Measurements from ENCODE around the gene ETFRF1.

GRCh38 chr12:25194214-25194613 is 823 bp upstream of the ETFRF1 start:
- TF ChIP-seq CTCF (IDR thresholded peaks at IDR 0.05; ENCODE audit: low read length) (no peak), EZH2 (optimal IDR thresholded peaks at IDR 0.05; ENCODE audit: low read depth, low read length) (no peak)
